ENCODE measurements around the gene NEMP1.
"Not testable (repeated sequence)": the region's sequence is repeated elsewhere in the genome, so short reads cannot be mapped to it uniquely, and the experiment has no call there.

NEMP1 gene

DNA sequence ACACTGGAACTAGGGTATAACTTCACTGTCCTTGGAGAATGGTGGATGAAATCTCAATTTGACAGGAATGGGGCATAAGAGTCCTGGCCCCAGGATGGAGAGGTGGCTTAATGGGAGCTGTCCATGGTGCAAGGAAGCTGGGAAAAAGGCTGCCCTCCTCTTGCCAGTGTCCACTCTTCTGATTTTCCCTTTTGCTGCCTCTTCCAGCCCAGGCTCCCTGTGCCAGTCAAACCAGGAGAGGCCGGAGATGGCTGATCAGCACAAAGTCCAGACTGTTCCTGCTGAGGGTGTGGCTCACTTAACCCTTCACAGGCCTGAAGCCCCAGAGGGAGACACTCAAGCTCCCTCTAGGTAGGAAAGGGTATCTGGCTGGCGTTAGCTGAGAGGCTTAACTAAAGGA lies 28.7 kb downstream of the NEMP1 start, which contains the start of gene MYO1A:
TSS of gene MYO1A (minus strand) at position 240 of the 400 bp plus-strand sequence. CDS start 1,806 bp downstream, outside the sequence.
- DNase-seq: no peak

DNA sequence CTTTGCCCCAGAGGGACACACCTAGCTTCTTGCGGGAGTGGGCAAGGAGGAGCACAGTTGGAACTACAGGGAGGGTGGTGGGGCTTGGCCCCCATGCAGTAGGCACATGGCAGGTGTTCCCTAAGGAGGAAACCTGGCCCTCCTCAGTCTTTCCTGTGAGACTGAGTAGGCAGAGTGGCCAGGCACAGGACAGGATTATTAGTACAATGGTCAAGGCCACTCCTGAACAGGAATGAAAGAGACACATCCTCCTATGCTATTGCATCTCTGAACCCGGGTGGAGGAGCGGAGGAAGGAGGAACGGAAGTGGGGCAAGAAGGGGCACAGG lies 29.5 kb downstream of the NEMP1 start:
- DNase-seq: no peak

DNA sequence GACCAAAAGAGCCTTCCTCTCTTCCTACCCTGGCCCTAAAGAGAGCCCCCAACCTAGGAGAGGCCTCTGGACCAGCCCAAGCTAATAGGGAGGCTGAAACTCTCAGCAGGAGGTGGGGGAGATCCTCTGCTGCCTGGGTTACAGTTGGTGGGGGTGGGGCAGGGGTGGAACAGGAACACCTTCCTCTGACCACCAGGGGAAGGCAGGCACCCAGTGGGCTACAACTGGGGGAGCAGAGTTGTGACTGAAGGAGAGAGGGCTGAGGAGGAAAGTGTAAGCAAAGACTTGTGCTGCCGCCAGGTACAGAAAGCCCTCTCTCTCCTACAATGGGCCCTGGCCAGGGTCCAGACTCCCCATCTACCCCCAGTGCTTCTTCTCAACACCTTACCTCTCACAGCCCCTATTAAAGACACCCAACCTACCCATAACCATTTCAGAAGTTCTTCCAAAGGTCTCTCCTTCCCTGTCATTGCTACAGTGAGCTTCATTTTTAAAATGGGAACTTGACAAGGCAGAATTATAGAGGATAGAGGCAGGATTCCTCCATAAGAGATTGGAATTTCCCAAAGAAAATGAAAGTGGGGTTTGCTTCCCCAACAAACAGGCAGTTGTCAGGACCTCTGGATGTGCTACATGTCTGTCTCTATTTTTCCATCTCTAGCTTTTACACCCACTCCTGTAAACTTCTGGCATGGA lies 30.0 kb downstream of the NEMP1 start:
- DNase-seq: no peak

DNA sequence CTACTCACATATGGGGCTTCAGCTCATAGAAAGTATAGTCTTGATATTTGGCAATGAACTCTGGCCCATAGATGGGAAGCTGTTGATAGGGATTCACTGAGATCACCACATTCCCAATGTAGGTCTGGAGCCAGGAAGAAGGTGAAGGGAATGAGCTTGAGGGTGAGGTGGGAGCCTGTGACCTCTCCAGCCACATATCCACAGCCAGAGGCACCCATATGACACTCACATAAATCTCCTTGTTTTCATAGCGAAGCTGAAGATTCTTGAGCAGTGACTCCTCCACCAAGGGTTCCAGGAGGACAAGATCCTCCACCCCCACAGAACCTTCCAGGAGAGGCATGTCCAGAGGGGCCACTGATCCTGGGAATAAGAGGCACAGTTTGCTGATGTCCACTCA lies 30.6 kb downstream of the NEMP1 start:
- DNase-seq: no peak

DNA sequence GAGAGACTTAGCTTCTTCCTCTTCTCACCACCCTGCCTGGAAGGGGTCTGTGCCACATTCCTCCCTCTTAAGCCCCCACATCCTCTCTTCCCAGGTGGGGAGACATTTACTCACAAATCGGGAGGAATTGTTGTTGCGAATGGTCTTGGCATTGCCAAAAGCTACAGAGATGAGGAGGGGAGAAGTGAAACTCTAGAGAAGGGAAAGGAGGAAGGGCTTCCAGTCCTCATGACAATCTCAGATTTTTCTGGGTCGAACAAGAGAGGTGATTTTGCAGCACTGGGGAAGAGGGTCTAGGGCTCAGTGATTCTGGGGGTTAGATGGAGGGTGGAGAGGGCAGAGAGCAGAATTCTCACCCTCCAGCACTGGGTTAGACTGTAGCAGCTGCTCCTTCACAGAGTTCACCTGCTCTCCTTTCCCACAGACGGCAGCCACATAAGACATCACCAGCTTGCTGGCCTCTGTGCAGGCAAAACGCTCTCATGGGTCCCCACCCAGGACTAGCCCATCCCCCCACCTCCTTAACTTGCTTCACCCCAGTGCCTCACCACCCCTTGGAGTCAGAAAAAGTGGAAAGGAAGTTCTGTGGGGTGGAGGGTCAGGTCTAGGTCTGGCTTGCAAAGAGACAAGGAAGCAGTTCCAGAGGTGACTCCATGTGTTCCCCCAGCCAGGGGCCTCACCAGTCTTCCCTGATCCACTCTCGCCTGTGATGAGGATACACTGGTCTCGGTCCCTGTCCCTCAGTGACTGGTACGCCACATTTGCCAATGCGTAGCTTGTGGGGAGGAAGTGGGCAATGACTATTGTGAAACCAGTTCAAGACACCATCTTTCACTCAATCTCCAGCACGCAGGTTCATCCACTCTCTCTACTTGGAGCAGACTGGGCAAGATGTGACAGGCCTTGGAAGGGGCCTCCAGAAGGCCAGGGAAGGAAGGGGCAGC lies 31.4 kb downstream of the NEMP1 start:
- peak; percentile 77 for DNase-seq

DNA sequence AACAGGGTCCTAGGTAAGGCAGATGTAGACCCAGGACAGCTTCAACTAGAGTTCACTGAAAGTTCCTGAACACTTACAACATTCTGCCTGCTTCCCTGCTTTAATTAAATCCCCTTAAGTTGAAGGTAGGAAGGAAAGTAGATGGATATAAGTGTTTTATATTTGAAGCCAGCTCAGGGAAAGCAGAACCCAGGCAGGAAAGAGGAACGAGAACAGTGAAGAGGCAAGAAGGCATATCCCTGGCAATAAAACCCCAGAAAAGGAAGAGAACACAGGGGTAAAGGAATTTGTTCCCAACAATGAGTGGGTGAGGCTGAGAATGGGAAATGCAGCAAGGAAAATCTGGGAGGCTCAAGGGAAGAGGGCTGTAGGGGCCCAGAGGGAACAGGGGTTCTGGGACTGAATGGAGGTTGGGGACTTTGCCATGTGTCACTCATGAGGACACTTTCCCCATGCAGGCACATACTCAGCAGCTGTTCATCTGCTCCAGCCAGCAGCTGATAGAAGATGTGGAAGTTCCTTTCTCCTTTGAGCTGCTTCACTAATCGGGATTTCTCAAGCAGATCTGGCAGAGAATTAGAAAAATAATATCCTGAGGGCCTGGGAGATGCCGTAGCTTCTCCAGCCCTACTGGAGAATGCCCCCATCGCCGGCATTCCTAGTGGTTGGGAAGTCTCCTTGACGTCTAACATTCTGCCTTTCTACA lies 32.4 kb downstream of the NEMP1 start:
- DNase-seq: no peak

DNA sequence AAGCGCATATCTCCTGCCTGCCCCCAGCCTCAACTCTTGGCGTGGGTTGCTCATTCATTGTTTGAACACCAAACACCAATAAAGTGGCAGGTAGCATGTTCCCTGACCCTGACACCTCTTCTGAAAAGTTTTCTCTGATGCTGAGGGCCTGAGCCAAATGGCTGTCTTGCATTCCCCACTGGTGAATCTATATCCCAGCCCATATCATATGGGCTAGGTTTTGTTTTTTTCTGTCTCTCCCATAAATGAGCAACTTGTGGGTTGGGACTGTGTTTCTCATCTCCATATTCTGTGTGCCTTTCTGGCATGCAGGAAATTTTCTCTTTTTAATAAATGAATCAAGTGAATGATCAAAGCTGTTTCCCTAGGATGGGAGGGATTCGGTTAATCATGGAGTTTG lies 33.7 kb downstream of the NEMP1 start:
- DNase-seq: no peak

DNA sequence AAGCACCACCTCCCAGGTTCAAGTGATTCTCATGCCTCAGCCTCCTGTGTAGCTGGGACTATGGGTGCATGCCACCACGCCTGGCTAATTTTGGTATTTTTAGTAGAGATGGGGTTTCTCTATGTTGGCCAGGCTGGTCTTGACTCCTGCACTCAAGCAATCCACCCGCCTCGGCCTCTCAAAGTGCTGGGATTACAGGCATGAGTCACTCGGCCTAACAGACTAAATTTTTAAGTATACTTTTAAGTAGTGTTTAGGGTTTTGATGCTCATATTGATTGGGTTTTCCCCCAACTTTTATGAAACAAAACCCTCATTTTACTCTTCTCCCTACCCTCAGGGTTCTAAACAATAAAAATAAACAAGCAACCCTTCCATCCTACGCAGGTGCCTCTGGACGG lies 34.1 kb downstream of the NEMP1 start:
- DNase-seq: no peak

DNA sequence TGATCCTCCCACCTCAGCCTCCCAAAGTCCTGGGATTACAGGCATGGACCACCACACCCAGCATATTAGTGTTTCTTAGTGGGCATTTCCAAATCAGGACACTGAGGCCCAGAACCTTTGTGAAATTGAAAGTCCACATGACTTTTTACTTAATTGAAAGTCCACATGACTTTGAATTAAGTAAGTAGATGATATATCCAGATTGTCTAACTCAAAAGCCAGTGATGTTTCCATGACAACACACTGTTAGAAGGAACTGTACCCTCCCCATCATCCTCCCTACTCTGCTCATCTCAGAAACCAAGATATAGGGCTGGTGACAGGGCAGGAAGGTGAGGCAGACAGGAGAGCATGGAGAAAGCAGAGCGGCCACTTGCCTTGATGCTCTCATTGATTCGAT lies 35.9 kb downstream of the NEMP1 start:
- DNase-seq: no peak

DNA sequence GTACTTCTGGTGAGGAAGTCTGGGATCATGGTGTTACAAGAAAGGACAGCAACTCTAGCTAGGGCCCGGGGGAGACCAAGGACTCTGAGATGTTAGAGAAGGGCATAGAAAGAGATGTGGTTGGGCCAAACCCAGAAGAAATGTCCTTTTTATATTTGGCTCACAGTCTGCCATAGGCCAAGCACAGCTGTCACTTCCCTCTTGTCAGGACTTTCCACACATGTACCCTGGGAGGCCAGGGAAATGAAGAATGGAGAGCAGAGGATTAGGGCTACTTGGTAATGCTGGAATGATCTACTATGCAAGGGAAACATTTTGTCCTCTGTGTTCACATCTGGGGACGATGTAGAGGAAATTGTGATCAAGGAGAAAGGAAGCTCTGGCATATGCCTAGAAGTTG lies 37.8 kb downstream of the NEMP1 start:
- no peak for DNase-seq

DNA sequence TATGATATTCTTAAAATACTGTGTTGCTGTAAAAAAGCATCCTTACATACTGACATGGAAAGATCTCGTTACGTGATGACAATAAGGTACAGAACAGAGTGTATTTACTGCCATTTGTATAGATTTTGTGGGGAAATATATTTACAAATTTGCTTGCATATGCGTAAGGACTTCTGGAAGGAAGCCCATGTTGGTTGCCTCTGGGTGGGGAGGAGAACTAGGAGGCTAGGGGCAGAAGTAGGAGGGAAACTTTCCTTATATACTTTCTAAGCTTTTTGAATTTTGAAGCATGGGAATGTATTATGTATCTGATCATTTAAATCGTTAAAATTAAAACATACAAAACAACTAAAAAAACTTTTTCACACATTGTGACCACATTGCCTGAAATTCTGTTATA lies 38.4 kb downstream of the NEMP1 start:
- no peak for DNase-seq

DNA sequence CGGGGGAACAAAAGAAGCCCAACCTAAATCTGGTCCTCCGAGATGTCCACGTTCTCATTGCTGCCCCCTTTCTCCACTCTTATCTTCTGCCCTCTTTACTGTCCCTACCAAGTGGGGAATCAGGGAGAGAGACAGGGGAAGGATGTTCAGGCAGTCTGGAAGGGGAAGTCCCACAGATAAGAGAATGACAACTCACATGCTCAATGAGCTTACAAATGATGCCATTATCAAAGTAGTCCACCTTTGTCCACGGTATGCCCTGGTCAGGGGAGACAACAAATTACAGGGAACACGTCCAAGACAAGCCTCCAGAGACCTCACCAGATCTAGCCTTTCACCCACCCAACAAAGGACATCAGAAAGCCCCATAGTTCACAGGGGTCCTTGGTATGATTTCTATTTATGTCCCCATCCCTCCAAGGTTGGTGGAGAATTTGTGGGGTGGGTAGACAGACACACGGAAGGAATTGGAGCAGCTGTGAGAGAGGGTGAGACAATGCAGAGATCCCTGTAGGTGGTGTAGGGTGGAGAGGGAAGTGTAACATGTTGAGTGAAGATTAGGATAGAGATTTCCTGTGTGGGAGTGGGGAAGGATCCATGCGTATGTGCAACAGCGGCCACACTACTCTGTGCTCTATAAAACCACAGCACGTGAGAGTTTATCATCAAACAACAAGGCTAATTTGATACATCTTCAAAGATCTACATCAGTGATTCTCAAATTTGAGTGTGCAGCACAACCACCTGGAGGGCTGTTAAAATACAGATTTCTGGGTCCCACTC lies 39.4 kb downstream of the NEMP1 start:
- no peak for DNase-seq

DNA sequence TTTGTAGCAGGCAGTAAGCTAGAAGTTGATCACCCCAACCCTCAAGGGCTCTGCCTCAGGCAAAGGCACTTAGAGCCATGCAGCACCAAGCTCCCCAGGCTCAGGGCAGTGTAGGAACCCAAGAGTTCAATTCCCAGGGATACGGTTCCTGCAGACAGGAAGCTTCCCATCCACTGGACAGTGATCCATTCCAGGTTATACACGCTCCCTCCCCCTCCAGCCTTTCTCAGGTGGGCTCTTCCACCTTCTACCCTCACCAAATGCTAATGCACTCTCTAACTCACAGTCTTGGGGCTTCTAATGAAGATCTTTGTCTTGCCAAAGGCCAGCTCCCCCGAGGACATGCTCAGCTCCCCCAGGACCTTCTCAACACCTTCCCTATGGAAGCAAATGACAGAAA lies 41.3 kb downstream of the NEMP1 start:
- no peak for DNase-seq

DNA sequence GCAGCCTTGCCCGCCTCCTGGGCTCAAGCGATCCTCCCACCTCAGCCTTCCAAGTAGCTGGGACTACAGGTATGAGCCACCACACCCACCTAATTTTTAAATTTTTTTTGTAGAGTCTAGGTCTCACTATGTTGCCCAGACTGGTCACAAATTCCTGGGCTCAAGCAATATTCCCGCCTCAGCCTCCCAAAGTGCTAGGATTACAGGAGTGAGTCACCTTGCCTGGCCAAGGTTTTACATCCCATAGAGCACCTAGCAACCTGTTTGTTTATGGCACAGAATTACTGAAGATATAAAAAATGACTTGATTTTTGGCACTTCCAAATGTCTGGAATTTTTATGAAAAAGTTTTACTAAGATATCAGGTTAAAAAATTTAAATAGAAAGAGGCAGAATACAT lies 45.2 kb downstream of the NEMP1 start:
- DNase-seq: no peak

DNA sequence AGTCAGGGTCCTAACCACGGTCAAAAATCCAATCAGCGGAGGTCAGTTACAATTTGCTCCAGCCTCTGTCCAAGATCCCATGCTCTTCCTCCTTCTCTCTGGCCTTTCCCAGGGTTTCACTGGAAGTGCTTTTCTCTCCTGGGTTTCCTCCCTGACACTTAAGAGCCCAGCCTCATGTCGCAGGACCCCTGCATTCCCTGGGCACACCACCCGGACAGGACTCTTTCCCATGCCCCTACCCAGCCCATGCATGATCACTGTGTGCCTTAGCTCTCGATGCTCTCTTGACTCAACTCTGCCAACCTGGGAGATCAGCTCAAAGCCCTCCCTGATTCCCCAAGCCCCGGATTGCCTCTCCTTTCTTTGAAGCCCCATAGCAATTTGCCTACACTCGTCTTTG lies 46.8 kb downstream of the NEMP1 start:
- DNase-seq: no peak

DNA sequence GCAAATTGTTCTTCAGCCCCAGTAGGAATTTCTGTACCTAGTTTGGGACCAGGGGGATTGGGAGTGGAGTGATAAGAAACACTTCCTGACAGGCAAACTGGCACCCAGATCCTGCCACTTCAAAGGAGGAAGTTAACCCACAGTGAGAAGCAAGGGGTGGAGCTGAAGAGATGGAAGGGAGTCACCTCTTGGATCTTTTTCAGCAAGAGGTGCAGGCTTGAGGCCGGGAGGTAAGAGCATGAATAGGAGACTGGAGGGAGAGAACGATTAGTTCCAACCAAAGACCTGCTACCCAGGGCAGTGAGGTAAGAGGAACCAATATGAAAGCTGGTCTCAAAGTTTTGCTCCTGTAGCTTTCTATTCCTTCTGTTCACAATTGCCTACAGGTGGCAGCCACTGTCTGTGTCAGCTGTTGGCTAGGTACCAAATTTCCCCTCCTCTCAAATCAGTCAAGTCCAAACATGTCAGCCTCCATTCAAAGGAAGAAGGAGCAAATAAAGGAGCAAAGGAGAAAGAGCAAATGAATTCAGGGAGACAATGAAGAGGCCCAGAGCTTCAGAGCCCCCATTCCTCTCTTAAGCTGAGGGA lies 47.4 kb downstream of the NEMP1 start:
- DNase-seq: no peak

DNA sequence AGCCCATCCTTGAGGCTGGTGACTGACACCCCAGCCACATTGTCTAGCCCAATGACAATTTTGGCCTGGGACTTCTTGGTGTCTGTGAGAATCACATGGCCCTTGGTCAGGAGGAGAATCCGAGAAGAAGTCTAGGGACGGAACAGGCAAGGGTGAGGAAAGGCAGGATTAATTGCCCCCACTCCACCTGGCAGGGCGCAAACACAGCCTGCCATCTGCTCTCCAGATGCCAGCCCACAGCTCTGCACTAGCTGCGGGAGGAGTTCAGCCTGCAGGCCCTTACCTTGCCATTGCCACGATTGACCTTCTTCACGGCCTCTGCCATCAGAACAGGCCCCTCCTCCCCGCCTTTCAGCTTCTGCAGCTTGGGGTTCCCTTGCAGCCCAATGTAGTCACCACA lies 49.1 kb downstream of the NEMP1 start:
- no peak for DNase-seq

DNA sequence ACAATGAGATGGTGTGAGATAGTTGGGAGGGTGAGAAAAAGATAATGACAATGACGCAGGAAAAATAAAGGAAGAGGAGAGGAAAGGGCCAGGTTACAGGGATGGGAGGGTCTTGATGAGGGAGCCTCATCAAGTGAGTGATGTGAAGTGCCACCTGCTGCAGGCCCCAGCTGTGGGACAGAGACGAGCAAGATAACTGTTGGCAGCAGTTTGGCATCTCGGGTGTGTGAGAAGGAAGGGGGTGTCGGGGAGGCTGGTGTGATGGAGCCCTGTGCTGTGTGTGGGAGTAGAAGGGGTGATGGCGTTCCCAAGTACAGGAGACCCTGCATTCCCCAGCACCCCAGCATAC lies 50.8 kb downstream of the NEMP1 start:
- no peak for DNase-seq

DNA sequence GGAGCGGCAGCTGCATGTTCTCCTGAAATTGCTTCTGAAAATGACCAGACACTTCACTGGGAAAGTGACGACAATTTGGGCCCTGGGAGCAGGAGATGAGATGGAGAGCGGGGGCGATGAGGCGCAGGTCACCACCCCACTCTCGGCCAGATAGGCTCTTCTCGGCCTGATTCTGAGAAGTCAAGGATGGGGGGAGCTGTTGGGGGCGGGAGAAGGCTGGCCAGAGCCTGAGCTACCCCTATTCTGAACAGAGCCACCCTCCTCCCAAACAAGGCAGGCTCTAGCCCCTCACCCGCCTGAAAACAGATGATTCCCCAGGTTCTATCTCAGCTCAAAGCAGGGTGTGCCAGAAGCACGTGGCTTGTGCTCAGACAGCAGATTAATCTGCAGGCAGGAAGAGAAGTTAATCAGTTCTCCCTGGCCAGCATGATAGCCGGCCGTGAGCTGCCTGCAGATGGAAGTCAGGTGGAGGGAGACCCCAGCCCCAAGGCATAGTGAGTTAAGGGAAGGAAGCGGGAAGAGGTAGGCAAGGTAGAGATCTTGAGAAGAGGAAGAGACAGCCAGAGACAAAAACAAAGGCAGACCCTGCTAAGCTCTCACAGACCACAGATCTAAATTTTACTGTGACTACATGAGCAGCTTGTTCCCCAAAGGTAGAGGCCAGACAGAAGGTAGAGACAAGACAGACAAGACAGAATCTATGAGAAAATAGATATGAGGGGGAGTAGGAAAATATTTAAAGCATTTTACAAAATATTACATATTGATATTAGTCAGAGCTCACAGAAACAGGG lies 51.4 kb downstream of the NEMP1 start:
- DNase-seq: no peak

DNA sequence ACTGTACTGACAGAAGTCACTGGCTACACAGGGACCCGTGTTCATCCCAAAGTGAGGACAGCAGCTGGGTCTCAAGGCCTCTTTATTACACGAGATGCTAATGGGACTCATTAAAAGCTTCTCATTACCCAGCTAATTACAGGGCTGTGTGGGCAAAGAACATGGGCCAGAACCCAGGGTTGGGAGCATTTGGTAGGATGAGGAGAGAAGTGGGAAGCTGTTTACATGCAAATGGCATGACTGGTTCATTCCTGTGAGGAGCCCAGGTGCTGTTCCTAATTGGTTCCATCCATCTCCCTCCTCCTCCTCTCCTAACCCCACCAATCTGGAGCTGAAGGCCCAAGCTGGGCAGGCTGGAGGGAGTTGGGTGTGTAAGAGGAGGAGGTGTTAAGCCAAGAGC lies 53.4 kb downstream of the NEMP1 start:
- DNase-seq: no peak

DNA sequence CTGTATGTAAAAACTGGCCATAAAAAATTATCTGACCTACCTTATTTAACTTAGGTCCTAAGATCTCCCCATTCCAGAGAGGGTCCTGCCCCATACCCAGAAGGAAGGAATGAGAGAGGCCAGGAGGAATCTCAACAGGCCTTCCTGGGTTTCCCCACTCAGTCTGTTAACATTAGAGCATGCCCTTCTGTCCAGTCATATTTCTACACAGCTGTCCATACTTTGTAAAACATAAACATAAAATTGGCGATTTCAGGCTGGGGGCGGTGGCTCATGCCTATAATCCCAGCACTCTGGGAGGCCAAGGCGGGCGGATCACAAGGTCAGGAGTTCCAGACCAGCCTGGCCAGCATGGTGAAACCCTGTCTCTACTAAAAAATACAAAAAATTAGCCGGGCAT lies 56.3 kb downstream of the NEMP1 start:
- not testable (repeated sequence) for DNase-seq
